Liver (tissue), 9 donors: ENCODE results near the gene ABLIM1. TPM values are rescaled to one million over a fixed set of nuclear protein-coding genes. Genes with fewer than 3 reads are reported as not detected.

Experiments
- DNase-seq: peaks from one replicate; pipeline ENCODE4 v3.0.0-alpha.2; 2017; ENCODE audit warnings: low spot score
- H3K27ac ChIP-seq, 2 donors: one replicate each; pipeline ENCODE4 v1.7.0; 2013; ENCODE audit warnings: inconsistent platforms in 2 of 2, low read length in 2 of 2, control low read depth in 1 of 2, low read depth in 1 of 2, mild to moderate bottlenecking in 1 of 2
- H3K27me3 ChIP-seq, 4 donors: one replicate each; pipeline versions ENCODE4 v1.6.1 to v1.7.0; 2013; ENCODE audit warnings: low read length in 3 of 4, inconsistent platforms in 1 of 4, mild to moderate bottlenecking in 1 of 4, moderate library complexity in 1 of 4; ENCODE audit not compliant: control insufficient read depth in 4 of 4, insufficient read depth in 4 of 4
- H3K36me3 ChIP-seq, 4 donors: one replicate each; pipeline versions ENCODE4 v1.6.1 to v1.7.0; 2013; ENCODE audit warnings: low read length in 3 of 4, mild to moderate bottlenecking in 3 of 4, low read depth in 1 of 4, moderate library complexity in 1 of 4; ENCODE audit not compliant: control insufficient read depth in 4 of 4, insufficient read depth in 3 of 4
- H3K4me1 ChIP-seq, 4 donors: one replicate each; pipeline versions ENCODE4 v1.6.1 to v1.7.0; 2013; ENCODE audit warnings: low read length in 3 of 4, mild to moderate bottlenecking in 3 of 4, moderate library complexity in 1 of 4; ENCODE audit not compliant: control insufficient read depth in 4 of 4, insufficient read depth in 4 of 4
- H3K4me3 ChIP-seq, 3 donors: one replicate each; pipeline versions ENCODE4 v1.6.1 to v1.7.0; 2013; ENCODE audit warnings: low read length in 3 of 3, control low read depth in 1 of 3, low read depth in 1 of 3, mild to moderate bottlenecking in 1 of 3
- H3K9ac ChIP-seq, 2 donors: one replicate each; pipeline ENCODE4 v1.7.0; 2013; ENCODE audit warnings: low read length in 2 of 2, mild to moderate bottlenecking in 2 of 2, moderate library complexity in 2 of 2, control low read depth in 1 of 2, low read depth in 1 of 2
- H3K9me3 ChIP-seq, 4 donors: one replicate each; pipeline versions ENCODE4 v1.6.1 to v1.7.0; 2013; ENCODE audit warnings: low read length in 3 of 4; ENCODE audit not compliant: control insufficient read depth in 4 of 4
- EGR1 ChIP-seq, 2 donors: IDR thresholded peaks; 2 replicates each; pipeline ENCODE4 v1.6.1; 2016 to 2018; ENCODE audit warnings: antibody characterized with exemption in 2 of 2, low read depth in 2 of 2
- FOXA1 ChIP-seq: IDR thresholded peaks from 2 replicates; pipeline ENCODE4 v1.6.1; 2016; ENCODE audit warnings: antibody characterized with exemption
- FOXA2 ChIP-seq: IDR thresholded peaks from 2 replicates; pipeline ENCODE4 v1.6.1; 2016; ENCODE audit warnings: antibody characterized with exemption
- GABPA ChIP-seq, 2 donors: IDR thresholded peaks in 1 of 2; conservative IDR thresholded peaks in 1 of 2; 2 replicates each; pipeline ENCODE4 v1.6.1; 2016; ENCODE audit warnings: antibody characterized with exemption in 2 of 2, mild to moderate bottlenecking in 1 of 2, moderate library complexity in 1 of 2
- HNF4A ChIP-seq, 2 donors: conservative IDR thresholded peaks; 2 replicates each; pipeline ENCODE4 v1.6.1; 2016; ENCODE audit warnings: antibody characterized with exemption in 2 of 2, mild to moderate bottlenecking in 2 of 2
- HNF4G ChIP-seq: IDR thresholded peaks from 2 replicates; pipeline ENCODE4 v1.6.1; 2016; ENCODE audit warnings: antibody characterized with exemption
- JUND ChIP-seq, 2 donors: IDR thresholded peaks; 2 replicates each; pipeline ENCODE4 v1.6.1; 2016; ENCODE audit warnings: antibody characterized with exemption in 2 of 2
- NR2F2 ChIP-seq: IDR thresholded peaks from 2 replicates; pipeline ENCODE4 v1.6.1; 2016; ENCODE audit warnings: antibody characterized with exemption
- RAD21 ChIP-seq, 2 donors: IDR thresholded peaks; 2 replicates each; pipeline ENCODE4 v1.6.1; 2016; ENCODE audit warnings: antibody characterized with exemption in 2 of 2, mild to moderate bottlenecking in 2 of 2
- RXRA ChIP-seq, 2 donors: IDR thresholded peaks; 2 replicates each; pipeline ENCODE4 v1.6.1; 2017 to 2018; ENCODE audit warnings: antibody characterized with exemption in 2 of 2, mild to moderate bottlenecking in 1 of 2
- SP1 ChIP-seq: IDR thresholded peaks from 2 replicates; pipeline ENCODE4 v1.6.1; 2018; ENCODE audit warnings: antibody characterized with exemption, mild to moderate bottlenecking
- TAF1 ChIP-seq: conservative IDR thresholded peaks from 2 replicates; pipeline ENCODE4 v1.6.1; 2016; ENCODE audit warnings: antibody characterized with exemption, mild to moderate bottlenecking
- YY1 ChIP-seq: IDR thresholded peaks from 2 replicates; pipeline ENCODE4 v1.6.1; 2016; ENCODE audit warnings: antibody characterized with exemption, mild to moderate bottlenecking
- WGBS: extraction: QIAGEN DNeasy Blood & Tissue Kit; methylation state at CpG from one replicate; pipeline ENCODE4 v1.1.7; 2013; 5-methylcytosine and 5-hydroxymethylcytosine counted together
- polyA plus RNA-seq, 2 donors: library from polyadenylated mRNA; stranded (reverse) in 1 of 2; unstranded in 1 of 2; fragments of 200-250 nt in 1 of 2; fragments of >200 nt in 1 of 2; fragmentation: Nextera tagmentation in 1 of 2; extraction: Ambion mirVana in 1 of 2; gene quantifications; one replicate each; pipeline versions ENCODE4 v1.2.1 to v1.2.3, GENCODE V29; 2013 to 2015
- total RNA-seq, 2 donors: library from RNA; depleted of rRNA; stranded (reverse); fragments of >200 nt; gene quantifications; one replicate each; pipeline ENCODE4 v1.2.3, GENCODE V29; 2014
- TF ChIP-seq, protein P1 (sequence below): IDR thresholded peaks from 2 replicates; pipeline ENCODE4 v1.6.1; 2016; ENCODE audit warnings: antibody characterized with exemption, mild to moderate bottlenecking
- TF ChIP-seq, protein P2 (sequence below): IDR thresholded peaks from 2 replicates; pipeline ENCODE4 v1.6.1; 2016; ENCODE audit warnings: antibody characterized with exemption
- TF ChIP-seq, protein P3 (sequence below): IDR thresholded peaks from 2 replicates; pipeline ENCODE4 v1.6.1; 2016; ENCODE audit warnings: antibody characterized with exemption
- TF ChIP-seq, protein P4 (sequence below): fragments of 150-350 bp; IDR thresholded peaks from 2 replicates; pipeline ENCODE4 v1.5.1; 2017; ENCODE audit warnings: improper control_type of control experiment, low read depth, low read length; ENCODE audit not compliant: missing input control
- TF ChIP-seq, protein P5 (sequence below): IDR thresholded peaks from 2 replicates; pipeline ENCODE4 v1.6.1; 2016; ENCODE audit warnings: antibody characterized with exemption
- donor health status: healthy.
- donor health status: healthy.
- donor health status: healthy.
- donor health status: healthy.
- donor health status: healthy.

ABLIM1 gene
- total and polyA plus RNA-seq, 4 donors, result 10.9 to 31.3 (median 13.1) TPM

DNA sequence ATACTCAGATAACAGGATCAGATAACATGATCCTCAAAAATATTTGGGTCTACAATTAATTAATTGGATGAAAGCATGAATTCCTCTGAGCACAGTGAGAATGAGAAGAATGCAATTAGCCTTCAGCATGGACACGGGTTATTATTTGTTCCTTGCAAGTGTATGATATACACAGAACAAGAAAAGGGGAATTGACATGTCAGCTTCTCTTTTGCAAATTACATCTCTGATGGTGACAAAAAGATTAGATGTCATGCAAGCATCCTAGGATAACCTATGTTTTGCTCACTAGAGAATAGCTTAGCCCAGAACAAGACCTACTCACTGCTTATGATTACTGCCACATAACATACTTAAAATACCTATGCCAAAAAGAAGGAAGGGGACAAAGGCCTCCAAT lies 120.3 kb downstream of the ABLIM1 start:
- Histone ChIP-seq H3K27ac (no peak overlapping the region), H3K4me1 (no peaks in the 10 kb centered on the region)
- no peak for TF ChIP-seq HNF4G
- TF ChIP-seq EGR1 (IDR thresholded peaks at IDR 0.05; ENCODE audit: low read depth in 2 of 2), result no peak
- TF ChIP-seq SP1, result no peak
- TF ChIP-seq, protein P1, sequence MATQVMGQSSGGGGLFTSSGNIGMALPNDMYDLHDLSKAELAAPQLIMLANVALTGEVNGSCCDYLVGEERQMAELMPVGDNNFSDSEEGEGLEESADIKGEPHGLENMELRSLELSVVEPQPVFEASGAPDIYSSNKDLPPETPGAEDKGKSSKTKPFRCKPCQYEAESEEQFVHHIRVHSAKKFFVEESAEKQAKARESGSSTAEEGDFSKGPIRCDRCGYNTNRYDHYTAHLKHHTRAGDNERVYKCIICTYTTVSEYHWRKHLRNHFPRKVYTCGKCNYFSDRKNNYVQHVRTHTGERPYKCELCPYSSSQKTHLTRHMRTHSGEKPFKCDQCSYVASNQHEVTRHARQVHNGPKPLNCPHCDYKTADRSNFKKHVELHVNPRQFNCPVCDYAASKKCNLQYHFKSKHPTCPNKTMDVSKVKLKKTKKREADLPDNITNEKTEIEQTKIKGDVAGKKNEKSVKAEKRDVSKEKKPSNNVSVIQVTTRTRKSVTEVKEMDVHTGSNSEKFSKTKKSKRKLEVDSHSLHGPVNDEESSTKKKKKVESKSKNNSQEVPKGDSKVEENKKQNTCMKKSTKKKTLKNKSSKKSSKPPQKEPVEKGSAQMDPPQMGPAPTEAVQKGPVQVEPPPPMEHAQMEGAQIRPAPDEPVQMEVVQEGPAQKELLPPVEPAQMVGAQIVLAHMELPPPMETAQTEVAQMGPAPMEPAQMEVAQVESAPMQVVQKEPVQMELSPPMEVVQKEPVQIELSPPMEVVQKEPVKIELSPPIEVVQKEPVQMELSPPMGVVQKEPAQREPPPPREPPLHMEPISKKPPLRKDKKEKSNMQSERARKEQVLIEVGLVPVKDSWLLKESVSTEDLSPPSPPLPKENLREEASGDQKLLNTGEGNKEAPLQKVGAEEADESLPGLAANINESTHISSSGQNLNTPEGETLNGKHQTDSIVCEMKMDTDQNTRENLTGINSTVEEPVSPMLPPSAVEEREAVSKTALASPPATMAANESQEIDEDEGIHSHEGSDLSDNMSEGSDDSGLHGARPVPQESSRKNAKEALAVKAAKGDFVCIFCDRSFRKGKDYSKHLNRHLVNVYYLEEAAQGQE, result no peak
- TF ChIP-seq FOXA2, result no peak
- no peak for TF ChIP-seq RAD21 (IDR thresholded peaks at IDR 0.05)
- no peak for TF ChIP-seq JUND (IDR thresholded peaks at IDR 0.05)
- no peak for TF ChIP-seq RXRA (IDR thresholded peaks at IDR 0.05)
- TF ChIP-seq YY1, result no peak
- TF ChIP-seq, protein P2, sequence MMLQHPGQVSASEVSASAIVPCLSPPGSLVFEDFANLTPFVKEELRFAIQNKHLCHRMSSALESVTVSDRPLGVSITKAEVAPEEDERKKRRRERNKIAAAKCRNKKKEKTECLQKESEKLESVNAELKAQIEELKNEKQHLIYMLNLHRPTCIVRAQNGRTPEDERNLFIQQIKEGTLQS, result no peak
- TF ChIP-seq, protein P3, sequence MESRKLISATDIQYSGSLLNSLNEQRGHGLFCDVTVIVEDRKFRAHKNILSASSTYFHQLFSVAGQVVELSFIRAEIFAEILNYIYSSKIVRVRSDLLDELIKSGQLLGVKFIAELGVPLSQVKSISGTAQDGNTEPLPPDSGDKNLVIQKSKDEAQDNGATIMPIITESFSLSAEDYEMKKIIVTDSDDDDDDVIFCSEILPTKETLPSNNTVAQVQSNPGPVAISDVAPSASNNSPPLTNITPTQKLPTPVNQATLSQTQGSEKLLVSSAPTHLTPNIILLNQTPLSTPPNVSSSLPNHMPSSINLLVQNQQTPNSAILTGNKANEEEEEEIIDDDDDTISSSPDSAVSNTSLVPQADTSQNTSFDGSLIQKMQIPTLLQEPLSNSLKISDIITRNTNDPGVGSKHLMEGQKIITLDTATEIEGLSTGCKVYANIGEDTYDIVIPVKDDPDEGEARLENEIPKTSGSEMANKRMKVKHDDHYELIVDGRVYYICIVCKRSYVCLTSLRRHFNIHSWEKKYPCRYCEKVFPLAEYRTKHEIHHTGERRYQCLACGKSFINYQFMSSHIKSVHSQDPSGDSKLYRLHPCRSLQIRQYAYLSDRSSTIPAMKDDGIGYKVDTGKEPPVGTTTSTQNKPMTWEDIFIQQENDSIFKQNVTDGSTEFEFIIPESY, result no peak
- TF ChIP-seq FOXA1, result no peak
- no peak for TF ChIP-seq HNF4A (conservative IDR thresholded peaks at IDR 0.05)
- TF ChIP-seq, protein P4, sequence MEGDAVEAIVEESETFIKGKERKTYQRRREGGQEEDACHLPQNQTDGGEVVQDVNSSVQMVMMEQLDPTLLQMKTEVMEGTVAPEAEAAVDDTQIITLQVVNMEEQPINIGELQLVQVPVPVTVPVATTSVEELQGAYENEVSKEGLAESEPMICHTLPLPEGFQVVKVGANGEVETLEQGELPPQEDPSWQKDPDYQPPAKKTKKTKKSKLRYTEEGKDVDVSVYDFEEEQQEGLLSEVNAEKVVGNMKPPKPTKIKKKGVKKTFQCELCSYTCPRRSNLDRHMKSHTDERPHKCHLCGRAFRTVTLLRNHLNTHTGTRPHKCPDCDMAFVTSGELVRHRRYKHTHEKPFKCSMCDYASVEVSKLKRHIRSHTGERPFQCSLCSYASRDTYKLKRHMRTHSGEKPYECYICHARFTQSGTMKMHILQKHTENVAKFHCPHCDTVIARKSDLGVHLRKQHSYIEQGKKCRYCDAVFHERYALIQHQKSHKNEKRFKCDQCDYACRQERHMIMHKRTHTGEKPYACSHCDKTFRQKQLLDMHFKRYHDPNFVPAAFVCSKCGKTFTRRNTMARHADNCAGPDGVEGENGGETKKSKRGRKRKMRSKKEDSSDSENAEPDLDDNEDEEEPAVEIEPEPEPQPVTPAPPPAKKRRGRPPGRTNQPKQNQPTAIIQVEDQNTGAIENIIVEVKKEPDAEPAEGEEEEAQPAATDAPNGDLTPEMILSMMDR, result no peak
- TF ChIP-seq NR2F2, result no peak
- TF ChIP-seq, protein P5, sequence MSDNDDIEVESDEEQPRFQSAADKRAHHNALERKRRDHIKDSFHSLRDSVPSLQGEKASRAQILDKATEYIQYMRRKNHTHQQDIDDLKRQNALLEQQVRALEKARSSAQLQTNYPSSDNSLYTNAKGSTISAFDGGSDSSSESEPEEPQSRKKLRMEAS, result no peak
- no peak for TF ChIP-seq GABPA (IDR thresholded peaks at IDR 0.05 in 1 of 2, conservative IDR thresholded peaks at IDR 0.05 in 1 of 2)
- TF ChIP-seq TAF1, result no peak

More for the DNA sequence above, 120.3 kb downstream of the ABLIM1 start:
- no peak overlapping the region for H3K4me3 ChIP-seq
- no peak overlapping the region for H3K9ac ChIP-seq
- 82% methylated on average over 1 of the region's 1 CpG for WGBS
- H3K27me3 ChIP-seq, result no peaks in the 10 kb centered on the region
- no peak for DNase-seq
- no peaks in the 10 kb centered on the region for H3K9me3 ChIP-seq
- peaks cover 0 to 24% (median 7%) of the 10 kb centered on the region in 4 donors for H3K36me3 ChIP-seq
